ENCODE data around the gene TSN.

DNA sequence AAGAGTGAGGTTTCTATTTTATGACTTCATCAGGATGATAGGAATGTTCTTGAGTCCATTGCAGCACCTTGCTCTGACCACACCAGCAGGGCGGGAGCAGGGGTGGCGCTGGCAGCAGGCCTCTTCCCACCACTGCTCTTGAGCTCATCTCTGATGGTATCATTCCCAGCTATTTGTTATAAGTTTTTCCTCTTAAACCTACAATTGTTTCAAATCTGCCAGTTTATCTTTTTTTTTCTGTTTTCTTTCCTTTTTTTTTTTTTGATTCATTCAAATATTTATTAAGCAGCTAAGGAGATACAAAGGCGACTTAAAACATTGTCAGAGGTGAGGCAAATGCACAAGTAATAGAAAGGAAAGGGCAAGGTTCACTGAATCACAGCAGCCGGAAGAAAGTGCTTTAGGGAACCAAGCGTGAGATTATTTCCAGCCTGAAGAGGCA is 47.5 kb upstream of the TSN start:
- TF ChIP-seq, protein P1, sequence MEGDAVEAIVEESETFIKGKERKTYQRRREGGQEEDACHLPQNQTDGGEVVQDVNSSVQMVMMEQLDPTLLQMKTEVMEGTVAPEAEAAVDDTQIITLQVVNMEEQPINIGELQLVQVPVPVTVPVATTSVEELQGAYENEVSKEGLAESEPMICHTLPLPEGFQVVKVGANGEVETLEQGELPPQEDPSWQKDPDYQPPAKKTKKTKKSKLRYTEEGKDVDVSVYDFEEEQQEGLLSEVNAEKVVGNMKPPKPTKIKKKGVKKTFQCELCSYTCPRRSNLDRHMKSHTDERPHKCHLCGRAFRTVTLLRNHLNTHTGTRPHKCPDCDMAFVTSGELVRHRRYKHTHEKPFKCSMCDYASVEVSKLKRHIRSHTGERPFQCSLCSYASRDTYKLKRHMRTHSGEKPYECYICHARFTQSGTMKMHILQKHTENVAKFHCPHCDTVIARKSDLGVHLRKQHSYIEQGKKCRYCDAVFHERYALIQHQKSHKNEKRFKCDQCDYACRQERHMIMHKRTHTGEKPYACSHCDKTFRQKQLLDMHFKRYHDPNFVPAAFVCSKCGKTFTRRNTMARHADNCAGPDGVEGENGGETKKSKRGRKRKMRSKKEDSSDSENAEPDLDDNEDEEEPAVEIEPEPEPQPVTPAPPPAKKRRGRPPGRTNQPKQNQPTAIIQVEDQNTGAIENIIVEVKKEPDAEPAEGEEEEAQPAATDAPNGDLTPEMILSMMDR (IDR thresholded peaks at IDR 0.05; ENCODE audit: insufficient read depth, low read depth, low read length) = no peak
- TF ChIP-seq EZH2 (IDR thresholded peaks at IDR 0.05; ENCODE audit: insufficient read depth, low read length) = no peak

Data from astrocyte (in vitro differentiated cells and primary cell).